Colonic mucosa (tissue), 4 donors: ENCODE measurements around the gene HIRIP3. TPM values are rescaled to one million over a fixed set of nuclear protein-coding genes. Genes with fewer than 3 reads are reported as not detected.
A peak's percentile ranks its signal among the peaks of the same experiment; 100 is the strongest.

Source experiments
- DNase-seq: peaks from one replicate; pipeline ENCODE4 v3.0.0-alpha.2; 2020
- H3K27ac ChIP-seq: fragments of 200-600 bp; one replicate; pipeline ENCODE4 v1.8.0; 2021
- H3K27me3 ChIP-seq: fragments of 200-600 bp; one replicate; pipeline ENCODE4 v1.8.0; 2021
- H3K36me3 ChIP-seq: fragments of 200-600 bp; one replicate; pipeline ENCODE4 v1.8.0; 2021
- H3K4me1 ChIP-seq: fragments of 200-600 bp; one replicate; pipeline ENCODE4 v1.8.0; 2021; ENCODE audit warnings: mild to moderate bottlenecking
- H3K4me3 ChIP-seq: fragments of 200-600 bp; one replicate; pipeline ENCODE4 v1.8.0; 2021
- H3K9ac ChIP-seq, 2 donors: one replicate each; pipeline ENCODE4 v1.7.0; 2013; ENCODE audit warnings: control low read depth in 2 of 2, low read depth in 2 of 2, low read length in 2 of 2
- H3K9me3 ChIP-seq: fragments of 200-600 bp; one replicate; pipeline ENCODE4 v1.8.0; 2021
- intact Hi-C: fragments of 100-400 bp; cut with DNase I; formaldehyde crosslinking; loops from one replicate; pipeline ENCODE4 v1.14.1; 2022
- total RNA-seq, 2 donors: library from RNA; stranded (reverse); fragmentation: NEBNext Ultra II Directional in 1 of 2; extraction: Animal tissue kit (Norgen Biotek cat#: 25700) in 1 of 2; gene quantifications; one replicate each; pipeline ENCODE4 v1.2.1, GENCODE V29; 2021
- TF ChIP-seq, protein P1 (sequence below): fragments of 200-600 bp; IDR thresholded peaks from one replicate; pipeline ENCODE4 v1.8.0; 2022; ENCODE audit warnings: antibody characterized with exemption, mild to moderate bottlenecking
- donor health status: healthy.
- donor health status: DM: no; HTN: no; CAD: no.
- donor health status: DM: no; HTN: no; CAD: no.

The HIRIP3 gene
- total RNA-seq, 2 donors from 2014 or later, result 7.5 to 18.4 TPM

DNA sequence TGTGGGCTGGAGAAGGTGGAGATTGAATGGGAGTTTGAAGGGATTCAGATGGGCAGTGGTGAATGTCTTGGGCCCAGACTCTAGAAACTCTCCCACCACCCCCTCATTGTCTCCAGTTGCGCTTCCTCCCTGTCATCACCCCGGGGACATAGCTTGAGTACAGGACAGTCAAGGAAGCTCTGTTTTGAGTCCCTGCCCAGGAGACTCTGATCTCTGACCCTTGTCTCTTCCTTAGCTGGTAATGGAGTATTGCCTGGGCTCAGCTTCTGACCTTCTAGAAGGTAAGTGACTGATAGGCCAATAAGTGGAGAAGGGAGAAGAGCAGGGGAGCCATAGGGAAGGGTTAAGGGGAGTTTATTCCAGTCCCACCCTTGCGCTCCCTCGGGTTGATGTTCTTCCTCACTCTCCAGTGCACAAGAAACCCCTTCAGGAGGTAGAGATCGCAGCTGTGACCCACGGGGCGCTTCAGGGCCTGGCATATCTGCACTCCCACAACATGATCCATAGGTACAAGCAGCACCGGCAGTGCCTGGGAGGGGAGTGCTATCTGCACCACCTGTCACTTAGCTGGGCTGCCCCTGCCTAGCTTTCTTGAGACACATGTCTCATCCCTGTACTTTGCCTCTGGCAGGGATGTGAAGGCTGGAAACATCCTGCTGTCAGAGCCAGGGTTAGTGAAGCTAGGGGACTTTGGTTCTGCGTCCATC is 16.7 kb downstream of the HIRIP3 start:
- Histone ChIP-seq H3K27me3 (no peaks in the 10 kb centered on the region), H3K9ac (no peak overlapping the region), H3K36me3 (peaks cover 14% of the 10 kb centered on the region), H3K27ac (no peak overlapping the region), H3K4me3 (no peak overlapping the region), H3K4me1 (peaks cover 17% of the 10 kb centered on the region), H3K9me3 (no peaks in the 10 kb centered on the region)
- DNase-seq, result no peak
- intact Hi-C loops, result no loop called here
- TF ChIP-seq, protein P1, sequence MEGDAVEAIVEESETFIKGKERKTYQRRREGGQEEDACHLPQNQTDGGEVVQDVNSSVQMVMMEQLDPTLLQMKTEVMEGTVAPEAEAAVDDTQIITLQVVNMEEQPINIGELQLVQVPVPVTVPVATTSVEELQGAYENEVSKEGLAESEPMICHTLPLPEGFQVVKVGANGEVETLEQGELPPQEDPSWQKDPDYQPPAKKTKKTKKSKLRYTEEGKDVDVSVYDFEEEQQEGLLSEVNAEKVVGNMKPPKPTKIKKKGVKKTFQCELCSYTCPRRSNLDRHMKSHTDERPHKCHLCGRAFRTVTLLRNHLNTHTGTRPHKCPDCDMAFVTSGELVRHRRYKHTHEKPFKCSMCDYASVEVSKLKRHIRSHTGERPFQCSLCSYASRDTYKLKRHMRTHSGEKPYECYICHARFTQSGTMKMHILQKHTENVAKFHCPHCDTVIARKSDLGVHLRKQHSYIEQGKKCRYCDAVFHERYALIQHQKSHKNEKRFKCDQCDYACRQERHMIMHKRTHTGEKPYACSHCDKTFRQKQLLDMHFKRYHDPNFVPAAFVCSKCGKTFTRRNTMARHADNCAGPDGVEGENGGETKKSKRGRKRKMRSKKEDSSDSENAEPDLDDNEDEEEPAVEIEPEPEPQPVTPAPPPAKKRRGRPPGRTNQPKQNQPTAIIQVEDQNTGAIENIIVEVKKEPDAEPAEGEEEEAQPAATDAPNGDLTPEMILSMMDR, result no peak

- Histone ChIP-seq H3K36me3 (peaks cover 14% of the 10 kb centered on the region), H3K27ac (no peak overlapping the region), H3K27me3 (no peaks in the 10 kb centered on the region), H3K9ac (no peak overlapping the region), H3K4me1 (peaks cover 17% of the 10 kb centered on the region), H3K4me3 (no peak overlapping the region), H3K9me3 (no peaks in the 10 kb centered on the region)
- no peak for DNase-seq
- intact Hi-C loops, result no loop called here
- TF ChIP-seq, protein P1, result no peak
These were observed 17.3 kb downstream of the HIRIP3 start for GRCh38 chr16:29978081-29978480.

DNA sequence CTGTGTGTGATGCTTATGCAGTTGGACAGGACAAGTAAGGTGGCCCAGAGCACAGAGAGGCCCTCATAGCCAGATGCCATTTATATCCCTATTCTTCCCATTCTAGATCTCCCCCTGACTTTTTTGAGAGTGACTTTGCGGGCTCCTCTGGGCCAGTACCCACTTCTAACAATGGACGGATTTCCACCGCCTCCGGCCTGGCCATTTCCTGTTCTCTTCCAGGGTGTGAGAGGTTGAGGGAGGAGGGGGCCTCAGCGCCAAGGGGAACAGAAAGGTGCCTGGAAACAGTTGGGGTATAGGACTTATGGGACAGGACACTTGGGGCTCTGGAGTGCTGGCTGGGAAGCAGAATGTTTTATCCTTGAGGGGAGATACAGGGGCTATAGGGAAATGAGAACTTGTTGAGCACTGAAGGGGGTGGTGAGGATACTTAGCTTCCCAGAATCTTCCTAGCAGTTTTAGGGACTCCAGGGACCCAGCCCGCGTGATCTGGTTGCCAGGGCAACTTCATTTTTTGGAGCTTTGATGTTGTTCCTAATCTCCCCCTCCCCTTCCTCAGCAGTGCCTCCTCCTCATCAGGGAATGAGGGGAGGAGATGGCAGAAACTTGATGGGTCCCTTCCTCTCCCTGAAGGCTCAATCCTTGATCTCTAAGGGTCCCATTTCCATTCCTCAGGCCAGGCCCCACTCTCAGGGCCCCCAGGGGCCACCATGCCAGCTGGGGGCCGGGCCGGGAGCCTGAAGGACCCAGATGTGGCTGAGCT is 18.2 kb downstream of the HIRIP3 start:
- no peaks in the 10 kb centered on the region for H3K27me3 ChIP-seq
- no peak overlapping the region for H3K27ac ChIP-seq
- intact Hi-C loops, result no loop called here
- H3K36me3 ChIP-seq, result peaks cover 14% of the 10 kb centered on the region
- TF ChIP-seq, protein P1, result no peak
- peaks cover 17% of the 10 kb centered on the region for H3K4me1 ChIP-seq
- no peak for DNase-seq
- no peak overlapping the region for H3K4me3 ChIP-seq
- H3K9ac ChIP-seq, result no peak overlapping the region
- no peaks in the 10 kb centered on the region for H3K9me3 ChIP-seq

GRCh38 chr16:29975811-29976511 is 19.5 kb downstream of the HIRIP3 start:
- intact Hi-C loops, result no loop called here
- H3K27me3 ChIP-seq, result no peaks in the 10 kb centered on the region
- H3K9me3 ChIP-seq, result no peaks in the 10 kb centered on the region
- H3K4me1 ChIP-seq, result peaks cover 17% of the 10 kb centered on the region
- TF ChIP-seq, protein P1, result no peak
- H3K9ac ChIP-seq, result peak overlapping the region; percentile 8 to 48
- H3K27ac ChIP-seq, result no peak overlapping the region
- peak overlapping the region; percentile 75 for H3K4me3 ChIP-seq
- DNase-seq, result no peak
- H3K36me3 ChIP-seq, result peaks cover 14% of the 10 kb centered on the region

DNA sequence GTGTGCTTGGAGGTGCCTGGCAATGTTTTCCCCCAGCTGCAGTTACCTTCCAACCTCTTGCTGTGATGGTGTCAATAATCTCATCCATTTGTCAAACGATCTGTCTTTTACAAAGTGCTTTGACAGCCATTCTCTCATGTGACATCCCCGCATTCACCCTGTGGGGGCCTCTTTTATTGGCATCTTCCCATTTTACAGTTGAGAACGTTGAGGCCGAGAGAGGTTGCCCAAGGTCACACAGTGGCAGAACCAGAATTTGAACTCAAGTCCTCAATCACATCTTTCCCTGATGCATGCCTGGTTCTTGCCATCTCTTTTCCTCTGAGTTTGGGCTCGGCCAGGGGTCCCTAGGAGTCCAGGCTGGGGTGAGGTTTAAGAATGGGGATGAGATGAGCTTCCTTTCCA is 20.3 kb downstream of the HIRIP3 start:
- Histone ChIP-seq H3K9ac (peak overlapping the region; percentile 92 to 96), H3K36me3 (peaks cover 13% of the 10 kb centered on the region), H3K4me3 (peak overlapping the region; percentile 75), H3K4me1 (peaks cover 17% of the 10 kb centered on the region), H3K27ac (no peak overlapping the region), H3K9me3 (no peaks in the 10 kb centered on the region), H3K27me3 (no peaks in the 10 kb centered on the region)
- no peak for DNase-seq
- intact Hi-C loops, result no loop called here
- TF ChIP-seq, protein P1, result no peak
